ENCODE data around the gene RYR2.
A peak's percentile ranks its signal among the peaks of the same experiment; 100 is the strongest.
"Not testable (repeated sequence)": the region's sequence is repeated elsewhere in the genome, so short reads cannot be mapped to it uniquely, and the experiment has no call there.

The RYR2 gene

GRCh38 chr1:237151979-237152378 is 110.0 kb downstream of the RYR2 start:
- not testable (repeated sequence) for DNase-seq

GRCh38 chr1:237152506-237153335 is 110.7 kb downstream of the RYR2 start:
- DNase-seq, result no peak

GRCh38 chr1:237154157-237154556 is 112.2 kb downstream of the RYR2 start:
- peak in 1 of 2 experiments; percentile 3 for DNase-seq

GRCh38 chr1:237164406-237165352 is 122.7 kb downstream of the RYR2 start:
- no peak for DNase-seq

- no peak for DNase-seq
These were observed 124.1 kb downstream of the RYR2 start for GRCh38 chr1:237166086-237166485.

GRCh38 chr1:237166593-237167101 is 124.7 kb downstream of the RYR2 start:
- no peak for DNase-seq

- no peak for DNase-seq
These were observed 128.2 kb downstream of the RYR2 start for GRCh38 chr1:237170149-237170548.

- DNase-seq, result no peak
These were observed 129.6 kb downstream of the RYR2 start for GRCh38 chr1:237171454-237172117.

GRCh38 chr1:237172118-237172485 is 130.1 kb downstream of the RYR2 start:
- DNase-seq, result no peak

GRCh38 chr1:237179503-237179902 is 137.5 kb downstream of the RYR2 start:
- no peak for DNase-seq

- DNase-seq, result no peak
These were observed 138.3 kb downstream of the RYR2 start for GRCh38 chr1:237180256-237180655.

- DNase-seq, result no peak
These were observed 139.8 kb downstream of the RYR2 start for GRCh38 chr1:237181743-237182317.

- DNase-seq, result no peak
These were observed 142.1 kb downstream of the RYR2 start for GRCh38 chr1:237183963-237184540.

GRCh38 chr1:237186675-237187074 is 144.7 kb downstream of the RYR2 start:
- no peak for DNase-seq

GRCh38 chr1:237187842-237188241 is 145.9 kb downstream of the RYR2 start:
- DNase-seq, result no peak

- no peak for DNase-seq
These were observed 149.4 kb downstream of the RYR2 start for GRCh38 chr1:237191403-237191802.

- DNase-seq, result no peak
These were observed 155.8 kb downstream of the RYR2 start for GRCh38 chr1:237197470-237198425.

GRCh38 chr1:237199026-237199425 is 157.0 kb downstream of the RYR2 start:
- no peak for DNase-seq

- no peak for DNase-seq
These were observed 159.2 kb downstream of the RYR2 start for GRCh38 chr1:237201155-237201554.

GRCh38 chr1:237204841-237205240 is 162.9 kb downstream of the RYR2 start:
- no peak for DNase-seq
